Middle frontal gyrus (tissue), 1 donor: ENCODE results near the gene PLCB2.

Experiments
- DNase-seq: peaks from one replicate; pipeline ENCODE4 v3.0.0-alpha.2; 2015; ENCODE audit warnings: low spot score; ENCODE audit errors: extremely low spot score

PLCB2 gene

DNA sequence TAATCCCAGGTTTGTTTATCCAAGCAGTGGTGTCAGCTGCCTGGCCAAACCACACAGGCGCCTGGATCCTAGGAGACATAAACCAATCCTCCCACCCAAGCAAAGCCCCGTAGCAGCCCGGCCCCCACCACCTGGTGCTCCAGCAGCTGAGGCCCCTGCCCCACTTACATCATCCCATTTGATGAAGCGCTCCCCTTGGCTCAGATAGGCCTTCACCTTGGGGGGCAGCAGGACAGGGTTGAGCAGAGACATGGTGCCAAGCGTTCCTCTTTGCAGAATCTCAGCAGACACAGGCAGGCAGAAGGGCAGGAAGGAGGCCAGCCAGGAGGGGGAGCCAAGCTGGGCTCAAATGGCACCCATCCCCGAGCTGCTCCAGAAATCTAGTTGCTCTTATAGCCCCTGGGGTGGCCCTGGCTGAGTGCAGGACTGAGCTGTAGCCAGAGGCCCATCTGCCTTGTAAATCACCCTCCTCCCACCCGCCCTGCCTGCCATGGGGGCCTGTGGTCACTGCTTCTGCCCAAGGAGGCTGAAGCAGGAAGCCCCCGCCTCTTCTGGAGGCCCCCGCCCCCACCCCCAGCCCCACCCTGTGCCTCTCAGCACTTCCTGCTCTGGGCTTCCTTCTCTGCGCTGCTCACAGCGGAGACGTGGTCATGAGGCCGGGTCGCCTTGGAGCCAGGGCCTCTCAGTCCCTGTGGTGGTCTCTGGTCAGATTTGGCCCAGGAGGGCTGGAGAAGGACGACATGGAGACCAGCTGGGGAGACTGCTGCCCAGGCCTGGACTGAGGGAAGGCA is at the start of gene PLCB2:
Gene PLCB2 (minus strand): TSS at position 515 of the 791 bp plus-strand sequence. CDS start 263 bp downstream, at position 252.
- DNase-seq = no peak

DNA sequence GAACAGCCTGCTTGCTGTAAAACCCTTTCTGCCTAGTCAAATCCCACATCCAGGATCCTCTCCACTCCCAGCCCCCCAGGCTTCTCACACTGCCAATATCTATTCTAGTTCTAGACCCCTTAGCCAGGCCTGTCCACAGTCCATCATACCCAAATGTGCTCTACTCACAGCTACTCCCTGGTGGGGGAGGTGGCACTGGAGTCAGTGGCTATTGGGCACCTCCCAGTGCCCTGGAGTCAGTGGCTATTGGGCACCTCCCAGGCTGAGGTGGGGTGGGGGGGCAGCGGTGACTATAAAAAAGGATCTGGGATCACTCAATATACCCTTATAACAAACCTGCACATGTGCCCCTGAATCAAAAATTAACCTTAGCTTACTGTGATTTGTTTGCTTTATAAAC is 49.5 kb upstream of the PLCB2 start:
- no peak for DNase-seq

DNA sequence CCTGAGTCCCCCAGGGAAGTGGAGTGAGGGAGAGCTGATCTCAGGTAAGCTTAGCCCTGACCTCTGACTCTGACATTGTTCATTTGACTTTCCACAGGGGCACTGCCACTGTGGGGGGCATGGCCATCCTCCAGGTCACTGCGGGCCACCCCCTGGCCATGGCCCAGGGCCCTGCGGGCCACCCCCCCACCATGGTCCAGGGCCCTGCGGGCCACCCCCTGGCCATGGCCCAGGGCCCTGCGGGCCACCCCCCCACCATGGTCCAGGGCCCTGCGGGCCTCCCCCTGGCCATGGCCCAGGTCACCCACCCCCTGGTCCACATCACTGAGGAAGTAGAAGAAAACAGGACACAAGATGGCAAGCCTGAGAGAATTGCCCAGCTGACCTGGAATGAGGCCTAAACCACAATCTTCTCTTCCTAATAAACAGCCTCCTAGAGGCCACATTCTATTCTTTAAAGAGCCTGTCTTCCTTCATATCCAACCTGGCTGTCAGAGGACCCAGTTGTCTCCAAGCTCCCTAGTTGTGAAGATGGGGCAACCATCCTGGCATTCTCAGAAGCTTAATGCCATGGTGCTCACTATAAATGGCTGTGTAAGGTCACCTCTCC is 48.3 kb upstream of the PLCB2 start:
- no peak for DNase-seq

GRCh38 chr15:40354408-40355171 is 46.9 kb upstream of the PLCB2 start:
- DNase-seq = no peak

- no peak for DNase-seq
These were observed 46.0 kb upstream of the PLCB2 start for GRCh38 chr15:40353697-40354096.

- no peak for DNase-seq
These were observed 44.7 kb upstream of the PLCB2 start for GRCh38 chr15:40352281-40352901.

- DNase-seq = no peak
These were observed 41.4 kb upstream of the PLCB2 start for GRCh38 chr15:40349163-40349562.

DNA sequence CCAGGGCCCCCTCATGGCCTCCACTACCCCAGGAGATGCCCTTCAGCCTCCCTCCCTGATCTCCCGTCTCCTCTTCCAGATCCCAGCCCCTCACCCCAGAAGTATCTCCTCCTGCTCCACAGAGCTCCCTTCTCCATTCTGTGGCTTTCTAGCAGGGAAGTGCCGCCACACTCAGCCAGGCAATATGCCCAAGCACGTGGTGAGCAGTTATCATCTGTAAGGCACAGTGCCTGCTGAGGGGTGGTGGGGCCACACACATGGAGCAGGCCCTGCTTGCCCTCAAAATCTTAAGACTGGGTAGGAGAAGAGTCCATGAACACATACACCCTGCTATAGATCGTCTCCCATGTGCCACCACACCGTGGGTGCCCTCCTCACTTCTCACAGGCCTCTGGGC is 40.7 kb upstream of the PLCB2 start:
- no peak for DNase-seq

GRCh38 chr15:40347559-40348473 is 40.1 kb upstream of the PLCB2 start:
- DNase-seq = no peak

DNA sequence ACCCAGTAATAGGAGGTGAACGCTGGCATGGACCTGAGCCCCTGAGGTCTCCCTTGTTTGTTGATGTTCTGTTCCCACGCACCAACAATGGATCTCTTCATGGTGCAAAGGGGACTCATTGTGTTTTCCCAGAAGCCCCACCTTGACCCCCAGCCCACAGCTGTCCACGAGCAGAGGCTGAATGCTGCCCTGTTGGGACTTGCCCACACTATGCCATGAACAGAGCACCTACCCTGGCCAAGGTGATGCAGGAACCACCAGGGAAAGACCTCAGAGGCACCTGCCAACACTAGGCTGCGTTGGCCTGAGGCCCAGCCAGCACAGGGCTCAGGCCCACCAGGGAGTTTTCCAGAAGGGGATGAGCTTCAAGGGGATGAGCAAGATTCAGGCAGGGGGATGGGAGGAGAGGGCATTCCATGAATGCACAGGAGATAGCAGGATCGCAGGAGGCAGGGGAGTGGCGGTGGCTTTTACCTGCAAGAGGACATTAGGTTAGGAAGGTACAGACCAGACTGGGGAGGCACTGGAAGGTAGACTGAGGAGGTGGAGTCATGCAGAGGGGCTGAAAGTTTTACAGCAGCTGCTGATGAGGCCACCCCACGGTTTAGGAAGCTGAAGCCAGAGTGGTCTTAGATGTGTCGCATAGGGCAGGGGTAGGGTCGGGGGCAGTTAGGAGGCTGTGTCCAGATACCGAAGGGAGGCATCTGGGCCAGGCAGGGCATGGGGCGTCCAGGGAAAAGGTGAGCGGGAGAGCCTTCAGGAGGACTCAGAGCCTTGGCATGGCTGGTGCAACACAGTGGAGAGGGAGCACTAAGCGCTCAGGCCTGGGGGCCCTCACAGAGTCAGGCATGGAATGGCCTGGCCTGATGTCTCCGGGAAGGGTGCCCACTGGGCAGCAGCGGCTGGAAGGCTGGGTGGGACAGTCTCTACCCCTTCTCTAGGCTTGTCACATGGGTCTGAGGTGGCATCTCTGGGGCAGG is 39.1 kb upstream of the PLCB2 start:
- no peak for DNase-seq

- no peak for DNase-seq
These were observed 38.3 kb upstream of the PLCB2 start for GRCh38 chr15:40345867-40346578.

GRCh38 chr15:40345225-40345866 is 37.6 kb upstream of the PLCB2 start:
- no peak for DNase-seq

DNA sequence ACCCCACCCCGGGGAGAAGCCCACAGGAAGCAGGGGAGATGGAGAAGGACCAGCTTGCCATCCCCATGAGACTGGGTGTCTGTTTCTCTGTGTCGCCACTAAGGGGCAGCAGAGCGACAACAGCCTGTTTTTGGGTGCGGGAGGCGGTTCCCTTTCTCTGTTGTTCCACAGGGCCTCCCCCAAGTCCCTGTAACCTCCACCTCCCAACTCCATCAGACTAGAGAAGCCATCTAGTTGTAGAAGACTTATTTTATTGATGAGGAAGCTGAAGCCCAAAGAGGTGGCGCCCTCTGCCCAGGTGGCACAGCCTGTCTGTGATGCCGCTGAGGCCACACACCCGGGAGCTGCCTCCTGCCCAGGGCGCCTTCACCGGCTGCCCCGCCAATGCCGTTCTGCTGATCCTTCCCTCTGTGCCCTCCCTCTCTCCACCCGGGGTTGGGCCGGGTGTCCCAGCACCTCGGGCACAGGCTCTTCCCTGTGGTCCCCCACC is 36.9 kb upstream of the PLCB2 start:
- no peak for DNase-seq

- DNase-seq = no peak
These were observed 36.5 kb upstream of the PLCB2 start for GRCh38 chr15:40344217-40344616.

DNA sequence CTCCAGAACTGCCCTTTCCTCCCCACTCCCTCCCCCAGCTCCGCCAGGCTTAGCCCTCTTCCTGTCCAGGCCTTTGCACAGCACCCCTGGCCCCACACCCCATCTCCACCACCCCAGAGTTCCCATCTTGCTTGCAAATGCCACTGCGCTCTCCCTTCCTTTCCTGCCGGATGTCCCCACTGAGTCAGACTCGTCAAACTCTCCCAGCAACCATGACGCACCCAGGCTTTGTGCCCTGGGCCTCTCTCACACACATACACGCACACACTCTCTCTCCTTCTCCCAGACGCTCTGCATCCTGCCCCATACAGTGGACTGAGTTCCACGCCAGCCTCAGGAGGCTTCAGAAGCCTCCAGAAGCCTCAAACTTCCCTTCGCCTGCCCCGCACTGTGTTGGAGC is 35.8 kb upstream of the PLCB2 start:
- DNase-seq = no peak

DNA sequence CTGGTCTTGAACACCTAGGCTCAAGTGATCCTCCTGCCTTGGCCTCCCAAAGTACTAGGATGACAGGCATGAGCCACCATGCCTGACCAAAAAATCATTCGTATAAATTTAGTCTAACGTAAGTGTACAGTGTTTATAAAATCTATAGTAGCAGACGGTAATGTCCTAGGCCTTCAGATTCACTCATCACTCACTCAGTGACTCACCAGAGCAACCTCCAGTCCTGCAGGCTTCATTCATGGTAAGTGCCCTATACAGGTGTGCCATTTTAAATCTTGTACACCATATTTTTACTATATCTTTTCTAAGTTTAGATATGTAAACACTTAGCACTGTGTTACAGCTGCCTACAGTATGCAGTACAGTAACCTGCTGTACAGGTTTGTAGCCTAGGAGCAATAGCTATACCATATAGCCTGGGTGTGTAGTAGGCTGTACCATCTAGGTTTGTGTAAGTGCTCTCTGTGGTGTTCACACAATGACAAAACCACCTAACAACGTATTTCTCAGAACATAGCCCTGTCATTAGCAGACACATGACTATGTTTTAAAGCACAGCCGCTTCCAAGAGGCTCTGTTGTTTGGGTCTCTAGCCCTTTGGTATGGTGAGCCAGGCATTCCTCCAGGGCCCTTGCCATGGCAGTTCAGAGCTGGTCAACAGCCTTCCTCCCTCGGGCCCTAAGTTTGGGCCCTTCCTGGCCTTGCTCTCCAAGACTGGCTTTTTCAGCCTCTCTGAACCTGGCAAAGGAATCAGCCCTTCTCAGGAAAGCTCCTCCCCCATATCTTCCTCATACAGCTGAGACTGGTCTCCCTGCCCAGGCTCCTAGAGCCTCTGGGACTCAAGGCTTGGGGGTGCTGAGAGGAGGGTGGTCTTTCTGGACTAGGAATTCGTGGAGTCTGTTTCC is 34.9 kb upstream of the PLCB2 start:
- DNase-seq = no peak

DNA sequence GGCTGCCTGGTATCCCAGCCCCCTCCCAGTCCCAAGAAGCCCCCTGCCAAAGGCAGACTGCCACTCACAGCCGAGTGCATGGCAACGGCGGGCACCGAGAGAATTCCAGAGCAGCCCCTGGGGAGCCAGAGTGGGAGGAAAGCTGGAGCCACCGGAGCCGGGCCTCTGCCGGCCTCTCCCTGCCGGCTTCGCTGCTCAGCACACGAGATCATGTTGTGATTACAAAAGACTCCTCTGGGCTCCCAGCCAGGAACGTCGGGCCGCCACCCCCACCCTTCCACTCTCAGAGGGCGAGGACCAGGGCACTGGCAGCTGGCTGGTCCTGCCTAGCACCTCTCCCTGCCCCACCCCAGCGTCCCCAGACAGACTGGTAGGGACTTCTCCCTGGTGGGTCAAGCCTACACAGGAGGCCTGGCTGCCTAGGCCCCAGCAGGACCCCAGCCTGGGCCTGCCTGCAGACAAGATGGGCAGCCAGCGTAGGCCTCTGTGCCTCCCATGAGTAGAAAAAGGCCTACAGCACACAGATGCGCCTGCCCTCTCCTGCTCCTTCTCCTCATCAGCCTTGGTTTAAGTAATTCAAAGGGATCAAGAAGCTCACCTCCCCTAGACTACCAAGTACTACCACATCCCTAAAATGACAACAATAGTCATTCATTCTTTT is 33.1 kb upstream of the PLCB2 start, which contains the start of gene CCDC9B:
Gene CCDC9B (minus strand): TSS at position 200 of the 661 bp plus-strand sequence. CDS start 120 bp downstream, at position 80.
- peak; percentile 60 for DNase-seq
